T follicular helper cell (primary cell): ENCODE results near the gene RPL6.
A peak's percentile ranks its signal among the peaks of the same experiment; 100 is the strongest.
"Not testable (repeated sequence)": the region's sequence is repeated elsewhere in the genome, so short reads cannot be mapped to it uniquely, and the experiment has no call there.

Experiments
- DNase-seq: peaks from one replicate; pipeline ENCODE4 v3.0.0-alpha.2; 2020; ENCODE audit warnings: low read depth

Gene RPL6

DNA sequence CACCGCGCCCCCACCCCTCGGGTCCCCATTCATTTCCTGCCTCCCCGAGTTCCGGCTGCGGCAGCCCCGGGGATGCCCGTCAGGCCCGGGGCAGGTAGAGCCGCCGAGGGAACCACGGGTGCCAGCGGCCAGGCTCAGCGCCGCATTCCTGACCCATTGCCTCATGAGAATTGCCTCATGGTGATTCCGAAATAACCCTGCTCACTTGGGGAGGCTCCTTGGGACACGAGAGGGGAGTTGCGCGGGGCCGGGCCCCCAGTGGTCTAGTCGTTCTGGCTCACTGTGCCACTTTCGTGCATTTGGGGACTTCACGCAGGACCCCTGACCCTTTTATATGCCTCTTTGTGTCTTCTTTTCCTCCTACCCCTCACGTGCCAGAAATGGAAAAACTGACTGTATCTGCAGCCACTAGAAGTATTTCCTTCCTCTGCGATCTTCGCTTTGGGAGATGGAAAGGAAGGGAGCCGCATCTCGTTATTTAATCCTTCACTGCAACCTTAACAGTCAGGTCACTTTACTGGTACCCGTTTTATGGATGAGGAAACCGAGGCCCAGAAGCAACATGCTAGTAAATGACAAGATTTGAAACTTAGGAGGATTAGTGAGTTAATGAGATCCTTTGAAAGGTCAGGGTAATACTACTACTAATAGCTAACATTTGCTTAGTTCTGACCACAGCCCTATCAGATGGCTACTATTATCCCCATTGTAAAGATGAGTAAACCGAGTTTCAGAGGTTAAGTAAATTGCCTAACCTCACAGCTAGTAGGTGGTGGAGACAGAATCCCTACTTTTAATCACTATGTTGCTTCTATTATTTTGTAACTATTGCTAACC is 10.1 kb upstream of the RPL6 start:
- DNase-seq: peak; percentile 14

DNA sequence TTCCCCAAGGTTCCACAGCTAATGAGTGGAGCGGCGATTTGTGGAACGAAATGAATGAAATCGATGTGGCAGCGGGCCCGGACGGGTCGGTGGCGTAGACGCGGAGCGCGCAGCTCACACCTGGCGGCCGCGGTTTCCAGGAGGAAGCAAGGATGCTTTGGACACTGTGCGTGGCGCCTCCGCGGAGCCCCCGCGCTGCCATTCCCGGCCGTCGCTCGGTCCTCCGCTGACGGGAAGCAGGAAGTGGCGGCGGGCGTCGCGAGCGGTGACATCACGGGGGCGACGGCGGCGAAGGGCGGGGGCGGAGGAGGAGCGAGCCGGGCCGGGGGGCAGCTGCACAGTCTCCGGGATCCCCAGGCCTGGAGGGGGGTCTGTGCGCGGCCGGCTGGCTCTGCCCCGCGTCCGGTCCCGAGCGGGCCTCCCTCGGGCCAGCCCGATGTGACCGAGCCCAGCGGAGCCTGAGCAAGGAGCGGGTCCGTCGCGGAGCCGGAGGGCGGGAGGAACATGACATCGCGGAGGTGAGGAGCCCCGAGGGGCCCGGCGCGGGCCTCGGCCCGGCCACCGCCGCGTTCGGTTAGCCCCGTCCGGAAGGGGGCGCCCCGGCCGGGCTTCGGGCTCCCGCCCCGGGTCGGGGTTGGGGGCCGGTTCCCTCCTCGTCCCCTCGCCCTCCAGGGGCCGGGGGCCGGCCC is 9.3 kb upstream of the RPL6 start, which contains the start of gene PTPN11:
PTPN11 (plus strand) TSS at position 340 of the 689 bp plus-strand sequence; CDS start at position 505, 165 bp downstream.
- DNase-seq: peak; percentile 86

DNA sequence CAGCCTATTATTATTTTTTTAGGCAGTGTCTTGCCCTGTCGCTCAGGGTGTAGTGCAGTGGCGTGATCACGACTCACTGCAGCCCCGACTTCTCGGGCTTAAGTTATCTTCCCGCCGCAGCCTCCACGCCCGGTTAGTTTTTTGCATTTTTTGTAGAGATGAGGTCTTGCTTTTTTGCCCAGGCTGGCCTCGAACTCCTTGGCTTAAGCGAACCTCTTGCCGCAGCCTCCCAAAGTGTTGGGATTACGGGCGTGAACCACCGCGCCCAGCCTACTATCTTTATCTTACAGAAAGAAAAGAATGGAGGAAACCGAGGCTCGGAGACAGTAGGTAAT is 8.8 kb upstream of the RPL6 start:
- DNase-seq: no peak

DNA sequence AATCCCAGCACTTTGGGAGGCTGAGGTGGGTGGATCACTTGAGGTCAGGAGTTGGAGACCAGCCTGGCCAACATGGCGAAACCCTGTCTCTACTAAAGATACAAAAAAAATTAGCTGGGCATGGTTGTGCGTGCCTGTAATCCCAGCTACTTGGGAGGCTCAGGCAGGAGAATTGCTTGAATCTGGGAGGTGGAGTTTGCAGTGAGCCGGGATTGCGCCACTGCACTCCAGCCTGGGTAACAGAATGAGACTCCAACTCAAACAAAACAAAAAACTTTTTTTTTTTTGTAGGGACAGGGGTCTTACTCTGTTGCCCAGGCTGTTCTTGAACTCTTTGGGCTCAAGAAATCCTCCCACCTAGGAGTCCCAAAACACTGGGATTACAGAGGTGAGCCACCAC is 6.1 kb upstream of the RPL6 start:
- DNase-seq: not testable (repeated sequence)

- no peak for DNase-seq
These were observed 4.6 kb upstream of the RPL6 start for GRCh38 chr12:112413855-112414625.

GRCh38 chr12:112409906-112410244 is 470 bp upstream of the RPL6 start:
- no peak for DNase-seq

DNA sequence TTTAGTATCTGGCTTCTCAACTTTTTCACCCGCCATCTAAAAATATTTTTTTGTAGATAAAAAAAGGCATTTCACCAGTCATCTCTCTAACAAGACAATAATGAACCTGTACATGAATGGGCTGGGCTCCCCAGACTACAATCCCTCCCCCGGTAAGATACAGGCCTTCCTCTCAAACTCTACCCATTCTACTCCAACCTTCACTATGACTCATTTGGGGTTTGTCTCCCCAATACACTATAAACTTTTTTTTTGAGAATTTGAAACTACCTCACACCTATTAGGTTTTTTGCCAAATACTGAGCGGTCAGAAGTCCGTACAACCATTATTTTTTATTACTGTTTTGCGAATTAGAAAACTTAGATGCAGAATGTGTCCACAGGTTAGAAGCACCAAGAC is 784 bp downstream of the RPL6 start:
- peak; percentile 16 for DNase-seq

DNA sequence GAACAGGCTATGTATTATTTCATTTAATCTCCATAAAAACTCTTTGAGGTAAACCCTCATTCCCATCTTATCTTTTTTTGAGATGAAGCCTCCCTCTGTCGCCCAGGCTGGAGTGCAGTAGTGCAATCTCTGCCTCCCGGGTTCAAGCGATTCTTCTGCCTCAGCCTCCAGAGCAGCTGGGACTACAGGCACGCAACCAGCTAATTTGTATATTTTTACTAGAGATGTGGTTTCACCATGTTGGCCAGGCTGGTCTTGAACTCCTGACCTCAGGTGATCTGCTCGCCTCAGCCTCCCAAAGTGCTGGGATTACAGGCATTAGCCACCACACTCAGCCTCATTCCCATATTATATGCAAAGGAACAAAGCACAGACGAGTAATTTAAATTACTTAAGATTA is 1.7 kb downstream of the RPL6 start:
- not testable (repeated sequence) for DNase-seq

GRCh38 chr12:112406519-112407488 is 2.6 kb downstream of the RPL6 start:
- no peak for DNase-seq

DNA sequence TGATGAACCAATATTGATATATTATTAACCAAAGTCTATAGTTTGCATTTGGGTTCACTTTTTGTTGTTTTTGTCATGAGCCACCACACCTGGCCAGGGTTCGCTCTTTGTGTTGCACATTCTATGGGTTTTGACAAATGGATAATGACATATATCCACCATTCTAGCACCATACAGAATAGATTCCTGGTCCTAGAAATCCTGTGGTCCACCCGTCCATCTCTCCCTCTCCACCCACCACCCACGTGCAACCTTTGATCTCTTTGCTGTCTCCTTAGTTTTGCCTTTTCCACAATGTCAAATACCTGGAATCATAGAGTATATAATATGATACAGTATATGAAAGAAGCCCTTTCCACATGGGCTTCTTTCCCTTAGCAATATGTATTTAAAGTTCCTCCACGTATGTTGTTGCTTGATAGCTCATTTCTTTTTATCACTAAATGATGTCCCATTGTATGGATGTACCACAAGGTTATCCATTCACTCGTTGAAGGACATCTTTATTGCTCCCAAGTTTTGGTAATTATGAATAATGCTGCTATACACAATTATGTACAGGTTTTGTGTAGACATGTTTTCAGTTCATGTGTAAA is 7.4 kb downstream of the RPL6 start:
- DNase-seq: no peak

DNA sequence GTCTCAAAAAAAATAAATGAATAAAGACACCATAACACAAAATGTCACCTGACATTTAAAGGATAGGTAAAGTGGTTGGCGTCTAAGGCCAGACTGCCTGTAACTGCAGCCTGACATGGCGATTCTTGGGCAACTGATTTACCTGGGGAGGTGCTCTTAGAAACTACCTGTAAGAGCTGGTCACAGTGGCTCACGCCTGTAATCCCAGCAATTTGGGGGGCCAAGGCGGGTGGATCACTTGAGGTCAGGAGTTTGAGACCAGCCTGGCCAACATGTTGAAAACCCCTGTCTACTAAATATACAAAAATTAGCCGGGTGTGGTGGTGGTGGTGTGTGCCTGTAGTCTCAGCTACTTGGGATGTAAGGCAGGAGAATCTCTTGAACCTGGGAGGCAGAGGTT is 8.4 kb downstream of the RPL6 start:
- no peak for DNase-seq

DNA sequence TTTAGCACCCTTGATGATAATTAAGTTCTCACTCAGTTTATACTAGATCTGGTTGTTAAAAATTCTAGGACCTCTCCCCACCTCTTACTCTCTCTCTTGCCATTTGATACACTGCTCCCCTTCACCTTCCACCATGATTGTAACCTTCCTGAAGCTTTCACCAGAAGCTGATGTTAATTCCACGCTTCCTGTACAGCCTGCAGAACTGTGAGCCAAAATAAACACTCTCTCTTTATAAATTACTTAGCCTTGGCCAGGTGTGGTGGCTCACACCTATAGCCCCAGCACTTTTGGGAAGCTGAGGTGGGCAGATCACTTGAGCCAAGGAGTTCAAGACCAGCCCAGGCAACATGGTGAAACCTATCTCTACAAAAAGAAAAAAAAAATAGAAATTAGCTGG is 16.1 kb downstream of the RPL6 start:
- no peak for DNase-seq

DNA sequence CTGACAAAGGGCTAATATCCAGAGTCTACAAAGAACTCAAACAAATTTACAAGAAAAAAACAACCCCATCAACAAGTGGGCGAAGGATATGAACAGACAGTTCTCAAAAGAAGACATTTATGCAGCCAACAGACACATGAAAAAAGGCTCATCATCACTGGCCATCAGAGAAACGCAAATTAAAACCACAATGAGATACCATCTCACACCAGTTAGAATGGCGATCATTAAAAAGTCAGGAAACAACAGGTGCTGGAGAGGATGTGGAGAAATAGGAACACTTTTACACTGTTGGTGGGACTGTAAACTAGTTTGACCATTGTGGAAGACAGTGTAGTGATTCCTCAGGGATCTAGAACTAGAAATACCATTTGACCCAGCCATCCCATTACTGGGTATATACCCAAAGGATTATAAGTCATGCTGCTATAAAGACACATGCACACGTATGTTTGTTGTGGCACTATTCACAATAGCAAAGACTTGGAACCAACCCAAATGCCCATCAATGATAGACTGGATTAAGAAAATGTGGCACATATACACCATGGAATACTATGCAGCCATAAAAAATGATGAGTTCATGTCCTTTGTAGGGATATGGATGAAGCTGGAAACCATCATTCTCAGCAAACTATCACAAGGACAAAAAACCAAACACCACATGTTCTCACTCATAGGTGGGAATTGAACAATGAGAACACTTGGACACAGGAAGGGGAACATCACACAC is 19.3 kb downstream of the RPL6 start:
- DNase-seq: not testable (repeated sequence)

DNA sequence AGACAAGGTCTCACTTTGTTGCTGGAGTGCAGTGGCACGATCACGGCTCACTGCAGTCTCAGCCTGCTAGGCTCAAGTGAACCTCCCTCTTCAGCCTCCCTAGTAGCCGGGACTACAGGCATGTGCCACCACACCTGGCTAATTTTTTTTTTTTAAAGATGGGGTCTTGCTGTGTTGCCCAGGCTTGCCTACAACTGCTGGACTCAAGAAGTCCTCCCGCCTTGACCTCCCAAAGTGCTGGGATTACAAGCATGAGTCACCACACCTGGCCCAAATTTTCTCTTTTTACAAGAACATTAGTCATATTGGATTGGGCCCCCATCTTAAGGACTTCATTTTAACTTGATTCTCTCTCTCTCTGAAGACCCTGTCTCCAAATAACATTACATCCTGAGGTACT is 20.2 kb downstream of the RPL6 start:
- no peak for DNase-seq

DNA sequence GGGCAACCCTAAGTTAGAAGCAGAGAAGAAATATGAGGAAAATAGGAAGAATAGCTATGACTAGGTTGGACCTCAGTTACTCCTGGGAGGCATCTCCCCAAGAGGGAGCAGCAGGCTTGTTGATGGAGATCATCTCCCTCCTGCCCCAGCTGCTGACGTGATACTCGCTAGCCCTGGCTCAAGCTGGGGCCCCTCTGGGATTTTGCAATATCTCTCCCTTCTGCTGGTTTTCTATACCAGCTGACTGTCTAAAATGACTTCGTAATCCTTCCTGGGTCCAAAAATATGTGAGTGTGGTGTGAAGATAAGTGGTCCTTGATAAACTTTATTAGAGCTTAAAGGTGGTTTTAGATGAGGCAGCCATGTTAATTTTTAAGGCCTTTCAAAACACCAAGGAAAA is 22.7 kb downstream of the RPL6 start:
- no peak for DNase-seq

DNA sequence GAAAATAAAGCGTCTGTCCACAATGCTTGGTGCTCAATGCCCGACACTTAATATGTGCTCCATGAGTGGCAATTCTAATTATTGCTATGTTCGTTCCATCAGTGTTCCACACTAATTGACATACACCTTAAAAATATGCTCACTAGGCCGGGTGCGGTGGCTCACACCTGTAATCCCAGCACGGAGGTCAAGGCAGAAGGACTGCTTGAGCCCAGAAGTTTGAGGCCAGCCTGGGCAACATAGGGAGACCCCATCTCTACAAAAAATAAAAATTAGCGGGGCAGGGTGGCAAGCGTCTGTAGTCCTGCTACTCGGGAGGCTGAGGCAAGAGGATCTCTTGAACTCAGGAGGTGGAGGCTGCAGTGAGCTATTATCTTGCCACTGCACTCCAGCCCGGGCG is 26.5 kb downstream of the RPL6 start:
- DNase-seq: no peak

DNA sequence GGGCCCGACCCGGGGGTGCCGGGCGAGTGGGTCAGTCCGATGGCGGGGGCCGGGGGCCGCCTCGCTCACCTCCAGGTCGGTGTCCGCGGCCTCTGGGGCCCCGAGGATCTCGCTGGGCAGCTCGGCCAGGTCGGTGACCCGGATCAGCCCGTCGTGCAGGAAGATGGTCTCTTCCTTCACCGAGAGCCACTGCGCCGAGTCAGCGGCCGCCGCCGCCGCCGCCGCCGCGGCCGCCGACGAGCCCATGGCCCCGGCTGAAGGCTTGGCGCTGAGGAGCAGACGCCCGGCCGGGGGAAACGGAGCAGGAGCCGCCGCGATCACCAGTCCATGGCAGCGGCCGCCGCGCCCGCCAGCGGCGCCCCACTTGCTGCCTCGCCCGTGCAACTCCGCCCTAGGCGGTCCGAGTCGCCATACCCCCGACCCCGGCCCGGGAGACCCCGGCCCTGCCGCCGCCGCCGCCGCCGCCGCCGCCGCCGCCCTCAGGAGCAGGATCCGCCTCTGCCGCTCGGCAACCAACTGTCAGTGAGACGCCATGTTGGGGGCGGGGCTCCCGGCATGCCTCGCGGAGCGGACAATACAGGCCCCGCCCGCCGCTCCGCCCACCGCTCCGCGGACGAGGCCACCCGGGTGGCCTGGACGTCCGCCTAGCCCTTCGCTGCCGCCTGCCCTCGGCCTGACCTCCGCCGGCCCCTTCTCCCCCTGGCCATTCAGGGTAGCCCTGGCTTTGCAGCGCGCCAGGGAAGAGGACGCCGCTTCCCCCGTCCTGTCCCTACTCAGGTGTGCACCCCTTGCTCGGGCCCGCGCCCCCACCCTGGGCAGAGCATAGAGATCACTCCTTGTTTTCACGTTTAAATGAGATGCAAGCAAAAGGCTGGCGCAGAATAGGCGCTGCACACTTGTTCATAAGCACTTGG is 27.3 kb downstream of the RPL6 start, which contains the start of gene HECTD4:
HECTD4 (minus strand) TSS at position 549 of the 914 bp plus-strand sequence; CDS start at position 246, 303 bp downstream.
- DNase-seq: peak; percentile 90

DNA sequence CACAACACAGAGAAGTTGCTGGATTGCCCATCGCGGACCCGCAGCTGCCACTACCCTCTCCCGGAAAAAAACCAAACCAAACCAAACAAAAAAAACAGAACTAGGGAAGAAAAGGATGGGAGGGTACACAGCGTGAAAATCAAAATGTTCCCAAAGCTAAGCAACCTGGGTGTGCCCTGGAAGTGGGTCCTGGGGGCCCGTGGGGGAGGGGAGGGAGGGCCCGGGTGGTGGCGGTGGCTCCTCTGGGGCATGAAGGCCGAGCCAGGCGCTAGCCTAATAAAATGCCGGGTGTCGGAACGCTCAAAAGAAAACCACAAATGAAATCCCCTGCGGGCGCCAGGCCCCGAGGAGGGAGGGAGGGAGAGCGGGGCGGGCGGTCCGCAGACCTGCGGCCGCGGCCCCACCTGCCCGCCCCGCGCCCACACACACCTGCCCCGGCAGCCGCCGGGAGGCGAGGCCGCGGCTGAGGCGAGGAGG is 28.0 kb downstream of the RPL6 start:
- DNase-seq: no peak
